Astrocyte of the spinal cord (primary cell): ENCODE data around the gene AK5.

Experiments used
- DNase-seq: peaks from one replicate; pipeline ENCODE4 v3.0.0; 2011; ENCODE audit warnings: low read depth, low spot score
- H3K4me3 ChIP-seq: 2 replicates; pipeline ENCODE4 v1.5.1; 2011; ENCODE audit warnings: low read depth, mild to moderate bottlenecking, low read length, moderate library complexity
- CTCF ChIP-seq: IDR thresholded peaks from 2 replicates; pipeline ENCODE4 v1.5.1; 2012; ENCODE audit warnings: low read depth, mild to moderate bottlenecking, low read length, inconsistent platforms
- in situ Hi-C: cut with HindIII; loops from 2 replicates; pipeline ENCODE4 v1.10.0; 2017; ENCODE audit warnings: low sequenced_read_pairs

Gene AK5

GRCh38 chr1:77339326-77339725 is 57.5 kb downstream of the AK5 start:
- no peak for DNase-seq
- in situ Hi-C loops: no loop called here
- TF ChIP-seq CTCF: no peak
- no peak overlapping the region for H3K4me3 ChIP-seq

- H3K4me3 ChIP-seq: no peak overlapping the region
- in situ Hi-C loops: no loop called here
- no peak for TF ChIP-seq CTCF
- DNase-seq: no peak
Measured at GRCh38 chr1:77341195-77341594, 59.4 kb downstream of the AK5 start.

GRCh38 chr1:77342745-77343144 is 60.9 kb downstream of the AK5 start:
- DNase-seq: no peak
- TF ChIP-seq CTCF: no peak
- in situ Hi-C loops: no loop called here
- no peak overlapping the region for H3K4me3 ChIP-seq

GRCh38 chr1:77347646-77348045 is 65.8 kb downstream of the AK5 start:
- TF ChIP-seq CTCF: no peak
- peak; percentile 76 for DNase-seq
- in situ Hi-C loops: no loop called here

GRCh38 chr1:77348549-77348948 is 66.7 kb downstream of the AK5 start:
- TF ChIP-seq CTCF: no peak
- H3K4me3 ChIP-seq: no peak overlapping the region
- DNase-seq: no peak
- in situ Hi-C loops: no loop called here

More at GRCh38 chr1:77347646-77348045, 65.8 kb downstream of the AK5 start:
- H3K4me3 ChIP-seq: no peak overlapping the region

- no peak for TF ChIP-seq CTCF
- in situ Hi-C loops: no loop called here
- DNase-seq: no peak
- no peak overlapping the region for H3K4me3 ChIP-seq
Measured at GRCh38 chr1:77349275-77349674, 67.5 kb downstream of the AK5 start.
